Measurements from ENCODE around the gene B3GNT2.

DNA sequence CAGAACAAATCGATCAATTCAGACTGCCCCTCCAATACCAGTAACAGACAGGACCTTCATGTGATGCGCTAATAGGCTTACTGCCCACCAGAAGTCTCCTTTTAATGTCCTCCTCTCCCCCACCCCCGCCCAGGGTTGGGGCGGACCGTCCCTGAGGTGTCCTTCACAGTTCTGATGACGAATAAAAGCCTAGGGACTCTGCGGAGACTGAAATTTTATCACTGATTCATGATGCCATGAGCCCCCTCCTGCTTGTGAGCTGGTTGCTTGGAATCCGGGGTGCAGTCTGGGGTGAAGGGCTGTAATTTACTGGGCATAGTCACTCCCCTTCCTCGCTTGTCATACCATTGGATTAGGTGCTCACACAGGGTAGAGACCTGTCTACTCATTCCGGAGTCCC, 42.3 kb downstream of the B3GNT2 start:
- TF ChIP-seq CTCF (conservative IDR thresholded peaks at IDR 0.05; ENCODE audit: low read depth in 2 of 2): no peak
- no peak for TF ChIP-seq EZH2phosphoT487 (IDR thresholded peaks at IDR 0.05; ENCODE audit: unreplicated experiment)
- TF ChIP-seq EZH2 (IDR thresholded peaks at IDR 0.05; ENCODE audit: low read depth, unreplicated experiment): no peak
- TF ChIP-seq, protein P1, sequence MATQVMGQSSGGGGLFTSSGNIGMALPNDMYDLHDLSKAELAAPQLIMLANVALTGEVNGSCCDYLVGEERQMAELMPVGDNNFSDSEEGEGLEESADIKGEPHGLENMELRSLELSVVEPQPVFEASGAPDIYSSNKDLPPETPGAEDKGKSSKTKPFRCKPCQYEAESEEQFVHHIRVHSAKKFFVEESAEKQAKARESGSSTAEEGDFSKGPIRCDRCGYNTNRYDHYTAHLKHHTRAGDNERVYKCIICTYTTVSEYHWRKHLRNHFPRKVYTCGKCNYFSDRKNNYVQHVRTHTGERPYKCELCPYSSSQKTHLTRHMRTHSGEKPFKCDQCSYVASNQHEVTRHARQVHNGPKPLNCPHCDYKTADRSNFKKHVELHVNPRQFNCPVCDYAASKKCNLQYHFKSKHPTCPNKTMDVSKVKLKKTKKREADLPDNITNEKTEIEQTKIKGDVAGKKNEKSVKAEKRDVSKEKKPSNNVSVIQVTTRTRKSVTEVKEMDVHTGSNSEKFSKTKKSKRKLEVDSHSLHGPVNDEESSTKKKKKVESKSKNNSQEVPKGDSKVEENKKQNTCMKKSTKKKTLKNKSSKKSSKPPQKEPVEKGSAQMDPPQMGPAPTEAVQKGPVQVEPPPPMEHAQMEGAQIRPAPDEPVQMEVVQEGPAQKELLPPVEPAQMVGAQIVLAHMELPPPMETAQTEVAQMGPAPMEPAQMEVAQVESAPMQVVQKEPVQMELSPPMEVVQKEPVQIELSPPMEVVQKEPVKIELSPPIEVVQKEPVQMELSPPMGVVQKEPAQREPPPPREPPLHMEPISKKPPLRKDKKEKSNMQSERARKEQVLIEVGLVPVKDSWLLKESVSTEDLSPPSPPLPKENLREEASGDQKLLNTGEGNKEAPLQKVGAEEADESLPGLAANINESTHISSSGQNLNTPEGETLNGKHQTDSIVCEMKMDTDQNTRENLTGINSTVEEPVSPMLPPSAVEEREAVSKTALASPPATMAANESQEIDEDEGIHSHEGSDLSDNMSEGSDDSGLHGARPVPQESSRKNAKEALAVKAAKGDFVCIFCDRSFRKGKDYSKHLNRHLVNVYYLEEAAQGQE (IDR thresholded peaks at IDR 0.05; ENCODE audit: unreplicated experiment): no peak
- TF ChIP-seq POLR2AphosphoS5 (IDR thresholded peaks at IDR 0.05; ENCODE audit: low read depth): no peak
- no peak for TF ChIP-seq ETS1 (IDR thresholded peaks at IDR 0.05)
